Neural cell (in vitro differentiated cells): ENCODE data around the gene ARFGAP3. TPM values are rescaled to one million over a fixed set of nuclear protein-coding genes. Genes with fewer than 3 reads are reported as not detected.

Source experiments
- H2AFZ ChIP-seq: fragments of 200-600, 300-800 bp; sonication (generic), shearing (Covaris generic); 2 replicates; pipeline ENCODE4 v1.6.0; 2014; ENCODE audit warnings: low read depth, mild to moderate bottlenecking, antibody characterized with exemption, low read length, moderate library complexity
- H3F3A ChIP-seq: fragments of 200-600 bp; shearing (Covaris generic); 2 replicates; pipeline ENCODE4 v1.6.1; 2016; ENCODE audit warnings: mild to moderate bottlenecking, moderate library complexity, mixed read lengths, antibody characterized with exemption, low read length; ENCODE audit not compliant: insufficient read depth, poor library complexity, severe bottlenecking
- H3K27ac ChIP-seq: fragments of 200-600, 300-800 bp; sonication (generic), shearing (Covaris generic); 2 replicates; pipeline ENCODE4 v1.5.1; 2014; ENCODE audit warnings: mild to moderate bottlenecking, low read length, moderate library complexity
- H3K27me3 ChIP-seq: fragments of 300-800, 200-600 bp; sonication (generic), shearing (Covaris generic); 2 replicates; pipeline ENCODE4 v1.6.0; 2014; ENCODE audit warnings: mild to moderate bottlenecking, low read depth, low read length, moderate library complexity; ENCODE audit not compliant: insufficient read depth
- H3K36me3 ChIP-seq: fragments of 300-800, 200-600 bp; sonication (generic), shearing (Covaris generic); 2 replicates; pipeline ENCODE4 v1.5.1; 2014; ENCODE audit warnings: mild to moderate bottlenecking, antibody characterized with exemption, low read length, moderate library complexity; ENCODE audit not compliant: insufficient read depth
- H3K4me2 ChIP-seq: fragments of 300-800, 200-600 bp; sonication (generic), shearing (Covaris generic); 2 replicates; pipeline ENCODE4 v1.6.0; 2014; ENCODE audit warnings: mild to moderate bottlenecking, low read length
- H3K4me3 ChIP-seq: fragments of 300-800, 200-600 bp; sonication (generic), shearing (Covaris generic); 2 replicates; pipeline ENCODE4 v1.5.1; 2014; ENCODE audit warnings: mild to moderate bottlenecking, low read length, moderate library complexity
- H3K79me2 ChIP-seq: fragments of 200-600 bp; shearing (Covaris generic); replicated peaks from 2 replicates; pipeline ENCODE4 v1.6.0; 2014; ENCODE audit warnings: mild to moderate bottlenecking, low read length, moderate library complexity; ENCODE audit not compliant: insufficient read depth
- H3K9ac ChIP-seq: fragments of 300-800, 200-600 bp; sonication (generic), shearing (Covaris generic); 2 replicates; pipeline ENCODE4 v1.6.1; 2016; ENCODE audit warnings: mild to moderate bottlenecking, low read length, mixed read lengths
- H3K9me2 ChIP-seq: fragments of 200-600 bp; shearing (Covaris generic); 2 replicates; pipeline ENCODE4 v1.6.1; 2016; ENCODE audit warnings: mild to moderate bottlenecking, low read length, mixed read lengths; ENCODE audit not compliant: insufficient read depth
- H3K9me3 ChIP-seq: fragments of 200-600, 300-800 bp; sonication (generic), shearing (Covaris generic); 2 replicates; pipeline ENCODE4 v1.6.1; 2016; ENCODE audit warnings: mild to moderate bottlenecking, mixed run types, low read length, moderate library complexity, mixed read lengths
- H4K20me1 ChIP-seq: fragments of 200-600 bp; shearing (Covaris generic); 2 replicates; pipeline ENCODE4 v1.6.1; 2016; ENCODE audit warnings: mild to moderate bottlenecking, mixed run types; ENCODE audit not compliant: insufficient read depth
- CTCF ChIP-seq: fragments of 450-650 bp; IDR thresholded peaks from 2 replicates; pipeline ENCODE4 v1.5.1; 2014; ENCODE audit warnings: antibody characterized with exemption, mild to moderate bottlenecking, moderate library complexity; ENCODE audit not compliant: poor library complexity, severe bottlenecking
- EP300 ChIP-seq: fragments of 450-650 bp; conservative IDR thresholded peaks from 2 replicates; pipeline ENCODE4 v1.6.1; 2014; ENCODE audit warnings: antibody characterized with exemption, mild to moderate bottlenecking, moderate library complexity; ENCODE audit not compliant: poor library complexity, severe bottlenecking
- EZH2 ChIP-seq: fragments of 200-600, 300-800 bp; shearing (Covaris generic), sonication (generic); IDR thresholded peaks from 2 replicates; pipeline ENCODE4 v1.6.1; 2014; ENCODE audit warnings: antibody characterized with exemption, low read length, borderline replicate concordance, mild to moderate bottlenecking; ENCODE audit not compliant: insufficient read depth, poor library complexity, severe bottlenecking
- MXI1 ChIP-seq: fragments of 450-650 bp; conservative IDR thresholded peaks from 2 replicates; pipeline ENCODE4 v1.6.1; 2014; ENCODE audit warnings: antibody characterized with exemption, mild to moderate bottlenecking; ENCODE audit not compliant: poor library complexity, severe bottlenecking
- POLR2AphosphoS5 ChIP-seq: IDR thresholded peaks from 2 replicates; pipeline ENCODE4 v1.6.1; 2012
- RAD21 ChIP-seq: fragments of 450-650 bp; conservative IDR thresholded peaks from 2 replicates; pipeline ENCODE4 v1.6.1; 2014; ENCODE audit warnings: antibody characterized with exemption, mild to moderate bottlenecking, moderate library complexity
- SMC3 ChIP-seq: fragments of 450-650 bp; conservative IDR thresholded peaks from 2 replicates; pipeline ENCODE4 v1.6.1; 2014; ENCODE audit warnings: antibody characterized with exemption, mild to moderate bottlenecking, moderate library complexity; ENCODE audit not compliant: poor library complexity
- TAF1 ChIP-seq: IDR thresholded peaks from 2 replicates; pipeline ENCODE4 v1.6.1; 2012; ENCODE audit warnings: low read depth
- polyA plus RNA-seq: library from polyadenylated mRNA; depleted of rRNA; stranded (reverse); fragments of >200 nt; gene quantifications from 2 replicates; pipeline ENCODE4 v1.2.3, GENCODE V29; 2014
- TF ChIP-seq, protein P1 (sequence below): IDR thresholded peaks from 2 replicates; pipeline ENCODE4 v1.6.1; 2012; ENCODE audit warnings: borderline replicate concordance

ARFGAP3 gene
- polyA plus RNA-seq, 1 donor from 2014 or later, result 80.7 TPM

GRCh38 chr22:42878561-42879305, 21.7 kb upstream of the ARFGAP3 start:
- Histone ChIP-seq H2AFZ (no peak overlapping the region), H4K20me1 (no peaks in the 10 kb centered on the region), H3K27me3 (no peaks in the 10 kb centered on the region), H3K9ac (no peak overlapping the region), H3F3A (no peaks in the 10 kb centered on the region), H3K9me2 (no peaks in the 10 kb centered on the region), H3K36me3 (no peaks in the 10 kb centered on the region), H3K79me2 (no peaks in the 10 kb centered on the region), H3K4me3 (no peak overlapping the region), H3K27ac (no peak overlapping the region), H3K4me2 (no peak overlapping the region), H3K9me3 (no peaks in the 10 kb centered on the region)
- no peak for TF ChIP-seq MXI1
- TF ChIP-seq TAF1, result no peak
- TF ChIP-seq SMC3, result no peak
- no peak for TF ChIP-seq RAD21
- TF ChIP-seq EZH2, result no peak

- H2AFZ ChIP-seq, result no peak overlapping the region
- no peak overlapping the region for H3K4me2 ChIP-seq
- no peaks in the 10 kb centered on the region for H4K20me1 ChIP-seq
- no peaks in the 10 kb centered on the region for H3K9me2 ChIP-seq
- H3K27me3 ChIP-seq, result no peaks in the 10 kb centered on the region
- H3K9me3 ChIP-seq, result no peaks in the 10 kb centered on the region
- H3K27ac ChIP-seq, result no peak overlapping the region
- H3K4me3 ChIP-seq, result no peak overlapping the region
- TF ChIP-seq TAF1 (no peak), RAD21 (no peak), SMC3 (no peak), POLR2AphosphoS5 (no peak), MXI1 (no peak), EZH2 (no peak), CTCF (no peak), EP300 (no peak)
- TF ChIP-seq, protein P1, sequence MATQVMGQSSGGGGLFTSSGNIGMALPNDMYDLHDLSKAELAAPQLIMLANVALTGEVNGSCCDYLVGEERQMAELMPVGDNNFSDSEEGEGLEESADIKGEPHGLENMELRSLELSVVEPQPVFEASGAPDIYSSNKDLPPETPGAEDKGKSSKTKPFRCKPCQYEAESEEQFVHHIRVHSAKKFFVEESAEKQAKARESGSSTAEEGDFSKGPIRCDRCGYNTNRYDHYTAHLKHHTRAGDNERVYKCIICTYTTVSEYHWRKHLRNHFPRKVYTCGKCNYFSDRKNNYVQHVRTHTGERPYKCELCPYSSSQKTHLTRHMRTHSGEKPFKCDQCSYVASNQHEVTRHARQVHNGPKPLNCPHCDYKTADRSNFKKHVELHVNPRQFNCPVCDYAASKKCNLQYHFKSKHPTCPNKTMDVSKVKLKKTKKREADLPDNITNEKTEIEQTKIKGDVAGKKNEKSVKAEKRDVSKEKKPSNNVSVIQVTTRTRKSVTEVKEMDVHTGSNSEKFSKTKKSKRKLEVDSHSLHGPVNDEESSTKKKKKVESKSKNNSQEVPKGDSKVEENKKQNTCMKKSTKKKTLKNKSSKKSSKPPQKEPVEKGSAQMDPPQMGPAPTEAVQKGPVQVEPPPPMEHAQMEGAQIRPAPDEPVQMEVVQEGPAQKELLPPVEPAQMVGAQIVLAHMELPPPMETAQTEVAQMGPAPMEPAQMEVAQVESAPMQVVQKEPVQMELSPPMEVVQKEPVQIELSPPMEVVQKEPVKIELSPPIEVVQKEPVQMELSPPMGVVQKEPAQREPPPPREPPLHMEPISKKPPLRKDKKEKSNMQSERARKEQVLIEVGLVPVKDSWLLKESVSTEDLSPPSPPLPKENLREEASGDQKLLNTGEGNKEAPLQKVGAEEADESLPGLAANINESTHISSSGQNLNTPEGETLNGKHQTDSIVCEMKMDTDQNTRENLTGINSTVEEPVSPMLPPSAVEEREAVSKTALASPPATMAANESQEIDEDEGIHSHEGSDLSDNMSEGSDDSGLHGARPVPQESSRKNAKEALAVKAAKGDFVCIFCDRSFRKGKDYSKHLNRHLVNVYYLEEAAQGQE, result no peak
- H3K79me2 ChIP-seq, result no peaks in the 10 kb centered on the region
- H3K9ac ChIP-seq, result no peak overlapping the region
- H3F3A ChIP-seq, result no peaks in the 10 kb centered on the region
- no peaks in the 10 kb centered on the region for H3K36me3 ChIP-seq
Observed at GRCh38 chr22:42877597-42878340, 20.7 kb upstream of the ARFGAP3 start.
